Measurements from ENCODE around the gene ATP5F1E. TPM values are rescaled to one million over a fixed set of nuclear protein-coding genes. Genes with fewer than 3 reads are reported as not detected.

The ATP5F1E gene
- total RNA-seq, 1 experiment from 2014 or later: 52.7 TPM

- H2BK20ac ChIP-seq (ENCODE audit: low read depth, low read length, poor library complexity, severe bottlenecking): no peak overlapping the region
- H3K9me3 Mint-ChIP-seq: no peaks in the 10 kb centered on the region
- H3K56ac ChIP-seq (ENCODE audit: insufficient read length, low read depth, low read length): no peak overlapping the region
- no peak for DNase-seq
- no peaks in the 10 kb centered on the region for H3K79me1 ChIP-seq (ENCODE audit: insufficient read depth, low read depth, low read length, poor library complexity, severe bottlenecking)
- WGBS (ENCODE audit: extremely low coverage, insufficient read length, low lambda C conversion rate): no CpG with 5 or more reads among the region's 13 CpGs
- no peak overlapping the region for H2AK5ac ChIP-seq (ENCODE audit: insufficient read length, low read length)
- H3K27ac Mint-ChIP-seq: no peak overlapping the region
- no peaks in the 10 kb centered on the region for H4K20me1 ChIP-seq (ENCODE audit: control insufficient read depth, insufficient read depth, insufficient read length)
- H3K27ac ChIP-seq (ENCODE audit: insufficient read length, low read depth, low read length): no peak overlapping the region
- no peaks in the 10 kb centered on the region for H3K27me3 ChIP-seq (ENCODE audit: insufficient read depth, low read length)
- peaks cover 19 to 24% of the 10 kb centered on the region in 2 experiments for H3K4me1 Mint-ChIP-seq
- H2BK15ac ChIP-seq (ENCODE audit: low read depth, low read length): no peak overlapping the region
- no peak overlapping the region for H2BK12ac ChIP-seq (ENCODE audit: insufficient read length, low read depth, low read length)
- H4K8ac ChIP-seq (replicated peaks; ENCODE audit: insufficient read length, low read depth, low read length): no peak overlapping the region
- peaks cover 31% of the 10 kb centered on the region for H3K27me3 Mint-ChIP-seq (ENCODE audit: low read depth)
- H3K36me3 Mint-ChIP-seq (ENCODE audit: insufficient read depth in 1 of 3, low read depth in 3 of 3): peaks cover 33 to 72% (median 67%) of the 10 kb centered on the region in 3 experiments
- H3K4me3 Mint-ChIP-seq: peak overlapping the region; percentile 93 to 94
- H3K9me3 ChIP-seq (ENCODE audit: control insufficient read depth, low read depth, low read length): no peaks in the 10 kb centered on the region
- H3K4me1 ChIP-seq (ENCODE audit: insufficient read depth, low read length): peaks cover 3% of the 10 kb centered on the region
- peaks cover 8% of the 10 kb centered on the region for H3K23me2 ChIP-seq (ENCODE audit: insufficient read length, low read depth, low read length, poor library complexity, severe bottlenecking)
- no peak overlapping the region for H3T11ph ChIP-seq (ENCODE audit: low read length)
- peaks cover 4% of the 10 kb centered on the region; the same call in 1 of the 2 replicates for H3K79me2 ChIP-seq (ENCODE audit: insufficient read depth, low read length)
- no peak overlapping the region for H3K4ac ChIP-seq (ENCODE audit: low read depth, low read length)
- TF ChIP-seq, protein P1, sequence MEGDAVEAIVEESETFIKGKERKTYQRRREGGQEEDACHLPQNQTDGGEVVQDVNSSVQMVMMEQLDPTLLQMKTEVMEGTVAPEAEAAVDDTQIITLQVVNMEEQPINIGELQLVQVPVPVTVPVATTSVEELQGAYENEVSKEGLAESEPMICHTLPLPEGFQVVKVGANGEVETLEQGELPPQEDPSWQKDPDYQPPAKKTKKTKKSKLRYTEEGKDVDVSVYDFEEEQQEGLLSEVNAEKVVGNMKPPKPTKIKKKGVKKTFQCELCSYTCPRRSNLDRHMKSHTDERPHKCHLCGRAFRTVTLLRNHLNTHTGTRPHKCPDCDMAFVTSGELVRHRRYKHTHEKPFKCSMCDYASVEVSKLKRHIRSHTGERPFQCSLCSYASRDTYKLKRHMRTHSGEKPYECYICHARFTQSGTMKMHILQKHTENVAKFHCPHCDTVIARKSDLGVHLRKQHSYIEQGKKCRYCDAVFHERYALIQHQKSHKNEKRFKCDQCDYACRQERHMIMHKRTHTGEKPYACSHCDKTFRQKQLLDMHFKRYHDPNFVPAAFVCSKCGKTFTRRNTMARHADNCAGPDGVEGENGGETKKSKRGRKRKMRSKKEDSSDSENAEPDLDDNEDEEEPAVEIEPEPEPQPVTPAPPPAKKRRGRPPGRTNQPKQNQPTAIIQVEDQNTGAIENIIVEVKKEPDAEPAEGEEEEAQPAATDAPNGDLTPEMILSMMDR (conservative IDR thresholded peaks at IDR 0.05): no peak
- no peak overlapping the region for H2BK5ac ChIP-seq (ENCODE audit: insufficient read length, low read length)
- H4K5ac ChIP-seq (ENCODE audit: insufficient read length, low read depth, low read length): no peak overlapping the region
- H4K91ac ChIP-seq (ENCODE audit: insufficient read length, low read depth, low read length): no peak overlapping the region
- H3K9ac ChIP-seq (ENCODE audit: extremely low read depth, insufficient read length, low read length): peak overlapping the region; percentile 68
- H2AFZ ChIP-seq (ENCODE audit: low read length): no peak overlapping the region
- peak overlapping the region; percentile 87 for H3K4me2 ChIP-seq (ENCODE audit: insufficient read depth, insufficient read length, low read length)
- H2BK120ac ChIP-seq (ENCODE audit: low read depth, low read length, poor library complexity, severe bottlenecking): no peak overlapping the region
- H3K18ac ChIP-seq (ENCODE audit: insufficient read length, low read depth, low read length): peak overlapping the region; percentile 43
- peak overlapping the region; percentile 81 for H3K14ac ChIP-seq (ENCODE audit: insufficient read depth, low read length)
- no peak overlapping the region for H3K23ac ChIP-seq (ENCODE audit: insufficient read length, low read depth, low read length)
Measured at GRCh38 chr20:59031564-59032022, 542 bp downstream of the ATP5F1E start.
